HG03558 (cell line): ENCODE results near the gene ABHD16B.
"Not testable (repeated sequence)": the region's sequence is repeated elsewhere in the genome, so short reads cannot be mapped to it uniquely, and the experiment has no call there.

Experiments
- ATAC-seq: cut with Tn5 transposase; IDR thresholded peaks from one replicate; pipeline ENCODE4 v1.9.1; 2021; ENCODE audit warnings: moderate number of reproducible peaks; ENCODE audit not compliant: unreplicated experiment; ENCODE audit errors: extremely low read depth

ABHD16B gene

GRCh38 chr20:63833776-63834490, 27.4 kb upstream of the ABHD16B start:
- ATAC-seq, result no peak

- ATAC-seq, result no peak
Observed at GRCh38 chr20:63834491-63834880, 26.8 kb upstream of the ABHD16B start.

- no peak for ATAC-seq
Observed at GRCh38 chr20:63835021-63835858, 26.1 kb upstream of the ABHD16B start.

GRCh38 chr20:63836458-63837344, 24.6 kb upstream of the ABHD16B start:
- ATAC-seq, result no peak

- ATAC-seq, result no peak
Observed at GRCh38 chr20:63837479-63837878, 23.8 kb upstream of the ABHD16B start.

- ATAC-seq, result no peak
Observed at GRCh38 chr20:63839620-63840019, 21.7 kb upstream of the ABHD16B start.

- ATAC-seq, result no peak
Observed at GRCh38 chr20:63840405-63840828, 20.9 kb upstream of the ABHD16B start.

GRCh38 chr20:63842258-63842657, 19.0 kb upstream of the ABHD16B start:
- ATAC-seq, result no peak

GRCh38 chr20:63843222-63843621, 18.1 kb upstream of the ABHD16B start:
- ATAC-seq, result no peak

GRCh38 chr20:63843778-63844177, 17.5 kb upstream of the ABHD16B start:
- ATAC-seq, result no peak

- ATAC-seq, result no peak
Observed at GRCh38 chr20:63844511-63844991, 16.7 kb upstream of the ABHD16B start.

- no peak for ATAC-seq
Observed at GRCh38 chr20:63846128-63846771, 15.0 kb upstream of the ABHD16B start.

GRCh38 chr20:63846888-63847236, 14.4 kb upstream of the ABHD16B start:
- no peak for ATAC-seq

- ATAC-seq, result no peak
Observed at GRCh38 chr20:63847237-63848002, 13.9 kb upstream of the ABHD16B start.

- no peak for ATAC-seq
Observed at GRCh38 chr20:63848003-63848911, 13.0 kb upstream of the ABHD16B start.

- no peak for ATAC-seq
Observed at GRCh38 chr20:63850689-63851547, 10.4 kb upstream of the ABHD16B start.

- ATAC-seq, result not testable (repeated sequence)
Observed at GRCh38 chr20:63851548-63851943, 9.8 kb upstream of the ABHD16B start.

- not testable (repeated sequence) for ATAC-seq
Observed at GRCh38 chr20:63853733-63854068, 7.6 kb upstream of the ABHD16B start.
